Hippocampal formation (tissue), 2 donors: ENCODE measurements around the gene VRK1.

Source experiments
- DNase-seq, 2 donors: peaks; one replicate each; lab custom pipeline; 2025; lab: John Stamatoyannopoulos, UW

The VRK1 gene

DNA sequence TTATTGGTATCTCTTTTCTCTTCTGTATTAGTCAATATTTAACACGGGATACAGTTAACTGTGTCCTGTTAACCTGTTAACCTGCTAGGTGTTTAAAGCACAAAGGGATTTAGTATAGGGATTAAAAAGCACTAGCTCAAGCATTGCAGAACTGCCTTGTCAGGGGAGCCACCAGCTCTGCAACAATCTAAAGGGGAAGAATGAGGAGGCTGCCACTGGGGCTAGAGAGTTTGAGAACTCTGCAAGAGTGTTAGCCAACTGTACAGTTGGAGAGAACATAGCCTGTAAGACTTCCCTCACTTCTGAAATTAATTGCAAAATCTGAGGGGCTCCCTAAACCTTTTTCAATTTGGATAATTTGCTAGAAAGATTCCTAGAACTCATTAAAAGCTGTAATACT is 6.5 kb upstream of the VRK1 start:
- no peak for DNase-seq

GRCh38 chr14:96792003-96792402 is 5.2 kb upstream of the VRK1 start:
- no peak for DNase-seq

DNA sequence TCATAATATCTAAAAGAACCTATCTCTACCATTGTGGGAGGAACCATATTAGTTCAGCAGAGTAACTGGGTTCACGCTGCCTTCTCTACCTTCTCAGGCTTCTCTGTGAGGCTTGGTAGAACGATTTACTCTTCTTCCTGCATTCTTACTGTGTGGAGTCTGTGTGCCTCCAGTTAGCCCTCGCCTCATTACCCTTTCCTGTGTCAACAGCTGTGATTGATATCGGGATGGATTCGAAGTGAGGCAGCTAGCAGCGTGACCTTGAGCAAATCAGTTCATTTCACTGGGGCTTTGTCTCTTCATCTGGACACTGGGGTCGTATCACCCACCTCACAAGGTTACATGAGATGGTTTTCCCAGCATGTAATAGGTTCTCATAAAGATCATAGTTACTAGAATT is 4.6 kb upstream of the VRK1 start:
- no peak for DNase-seq

GRCh38 chr14:96793547-96793946 is 3.6 kb upstream of the VRK1 start:
- DNase-seq = no peak

DNA sequence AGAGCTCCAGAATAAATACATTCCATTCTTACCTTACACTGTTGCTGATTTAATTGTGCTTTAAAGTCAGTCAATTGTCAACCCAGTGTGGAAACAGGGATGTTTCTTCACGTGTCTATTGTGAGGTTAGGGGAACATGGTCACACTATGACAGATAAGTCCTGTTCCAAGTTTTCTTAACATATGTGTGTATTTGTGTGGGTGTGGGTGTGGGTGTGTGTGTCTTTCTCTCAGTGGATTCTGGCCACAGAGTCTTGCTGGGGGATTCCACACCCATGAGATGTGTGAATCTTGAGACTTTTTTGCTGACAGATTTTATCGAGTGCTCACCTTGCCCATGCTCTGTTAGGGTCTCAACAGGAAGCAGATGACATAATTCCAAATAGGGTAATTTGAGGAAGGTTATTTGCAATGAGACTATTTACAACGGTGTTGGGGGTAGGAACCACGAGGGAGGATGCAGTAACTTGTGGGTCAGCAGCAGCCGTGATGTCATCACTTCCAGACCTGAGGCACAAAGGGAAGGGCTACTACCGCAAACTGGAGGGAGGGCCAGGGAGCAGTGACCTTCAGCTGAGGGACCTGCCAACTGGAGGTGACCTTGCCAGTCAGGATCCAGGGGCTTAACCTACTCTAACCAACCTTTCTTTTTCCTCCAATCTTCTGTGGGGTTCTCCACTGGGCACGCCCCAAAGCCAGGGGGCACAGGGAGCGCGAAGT is 1.9 kb upstream of the VRK1 start:
- no peak for DNase-seq

- DNase-seq = no peak
Measured at GRCh38 chr14:96797582-96798349, 584 bp downstream of the VRK1 start.

DNA sequence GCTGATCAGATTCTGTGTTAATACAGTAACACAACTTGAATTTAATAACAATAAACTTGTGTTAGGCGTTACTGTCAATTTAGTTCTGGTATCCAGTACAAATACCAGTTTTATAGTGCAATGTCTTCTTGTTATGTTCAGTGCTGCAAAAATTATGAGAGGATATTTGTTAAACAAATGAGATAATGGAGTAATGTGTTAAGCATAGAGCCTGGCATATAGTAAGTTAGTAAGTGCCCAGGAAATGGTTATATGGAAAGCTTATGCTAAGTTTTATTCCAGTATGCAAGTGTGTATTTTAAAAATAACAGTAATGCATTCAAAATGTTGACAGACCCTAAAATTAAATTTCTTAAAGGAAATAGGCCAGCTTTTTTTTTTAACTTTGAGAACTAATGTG is 1.8 kb downstream of the VRK1 start:
- no peak for DNase-seq

DNA sequence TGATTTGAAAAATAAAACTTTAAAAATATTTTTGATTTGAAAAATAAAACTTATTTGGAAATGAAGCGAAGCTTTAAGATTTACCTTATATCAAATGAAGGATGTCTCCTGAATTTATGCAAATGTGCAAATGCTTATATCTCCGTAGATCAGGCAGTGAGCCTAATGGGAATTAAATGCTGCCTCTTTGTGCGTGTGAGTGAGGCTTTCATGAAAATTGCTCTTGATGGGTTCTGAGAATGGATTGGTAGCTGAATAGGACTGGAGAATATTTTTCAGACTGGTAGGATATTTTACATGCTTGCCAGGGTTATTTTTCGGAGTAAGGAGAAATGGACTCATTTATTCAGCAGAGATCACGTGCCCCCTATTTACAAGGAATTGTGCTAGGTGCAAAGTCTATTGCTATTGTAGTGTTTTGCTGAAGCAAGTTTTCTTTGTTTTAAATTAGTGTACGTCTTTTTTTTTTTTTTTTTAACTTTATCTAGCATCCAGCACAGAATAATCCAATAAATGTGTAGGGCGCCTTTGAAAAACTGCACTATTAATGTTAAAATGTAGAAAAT is 2.4 kb downstream of the VRK1 start:
- no peak for DNase-seq

DNA sequence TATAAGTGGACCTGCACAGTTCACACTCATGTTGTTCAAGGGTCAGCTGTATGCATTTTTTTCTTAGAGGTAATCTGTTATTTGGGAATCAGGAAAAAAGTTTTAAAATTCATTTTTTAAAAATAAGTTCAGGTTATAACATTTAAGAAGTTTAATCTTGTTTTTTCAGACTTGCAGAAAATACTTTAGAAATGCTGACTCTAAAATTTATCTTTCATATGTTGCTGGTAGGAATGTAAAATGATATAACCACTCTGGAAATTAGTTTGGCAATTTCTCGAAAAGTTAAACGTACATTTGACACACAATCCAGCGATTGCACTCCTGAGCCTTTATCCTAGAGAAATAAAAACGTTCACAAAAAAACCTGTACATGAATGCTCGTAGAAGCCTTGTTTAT is 4.7 kb downstream of the VRK1 start:
- no peak for DNase-seq

- DNase-seq = no peak
Measured at GRCh38 chr14:96802963-96803362, 5.8 kb downstream of the VRK1 start.

DNA sequence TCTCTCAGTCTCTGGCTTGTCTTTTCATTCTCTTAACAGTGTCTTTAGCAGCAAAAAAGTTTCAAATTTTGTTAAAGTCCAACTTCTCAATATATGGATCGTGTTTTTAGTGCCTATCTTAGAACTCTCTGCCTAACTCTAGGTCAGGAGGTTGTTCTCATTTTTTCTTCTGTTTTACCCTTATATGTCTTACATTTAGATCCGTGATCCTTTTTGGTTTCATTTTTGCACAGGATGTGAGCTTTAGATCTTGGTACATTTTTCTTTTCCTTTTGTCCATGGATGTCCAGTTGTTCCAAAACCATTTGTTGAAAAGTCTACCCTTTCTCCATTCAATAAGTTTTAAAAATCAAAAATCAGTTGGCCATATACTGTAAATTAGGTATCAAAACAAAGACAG is 6.8 kb downstream of the VRK1 start:
- DNase-seq = no peak

GRCh38 chr14:96804895-96805294 is 7.7 kb downstream of the VRK1 start:
- DNase-seq = no peak

GRCh38 chr14:96805956-96806355 is 8.8 kb downstream of the VRK1 start:
- DNase-seq = no peak

- no peak for DNase-seq
Measured at GRCh38 chr14:96806836-96807235, 9.7 kb downstream of the VRK1 start.

DNA sequence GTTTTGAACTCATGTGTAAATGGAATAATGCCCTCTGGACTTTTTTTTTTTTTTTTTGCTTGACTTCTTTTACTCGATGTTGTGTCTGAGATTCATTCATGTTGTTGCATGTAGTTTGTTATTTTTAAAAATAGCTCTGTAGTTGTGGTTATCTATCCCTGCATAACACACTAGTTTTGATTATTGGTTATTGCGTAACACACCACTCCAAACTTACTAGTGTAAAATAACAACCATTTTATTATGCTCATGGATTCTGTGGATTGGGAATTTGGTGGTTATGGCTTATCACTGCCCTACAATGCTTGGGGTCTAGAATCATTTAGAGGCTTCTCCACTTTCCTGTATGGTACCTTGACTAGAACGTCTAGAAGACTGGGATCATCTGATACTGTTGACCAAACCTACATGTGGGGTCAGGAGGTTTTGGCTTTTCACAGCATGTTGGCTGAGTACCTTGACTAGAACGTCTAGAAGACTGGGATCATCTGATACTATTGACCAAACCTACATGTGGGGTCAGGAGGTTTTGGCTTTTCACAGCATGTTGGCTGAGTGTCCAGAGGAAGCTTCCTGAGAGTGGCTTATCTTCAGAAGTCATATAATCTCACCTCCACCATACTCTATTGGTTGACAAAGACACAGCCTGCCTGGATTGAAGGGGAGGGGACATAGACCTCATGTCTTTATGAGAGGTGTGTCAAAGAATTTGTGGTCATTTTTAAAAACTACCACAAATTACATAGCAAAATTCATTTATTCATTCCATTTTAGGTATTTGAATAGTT is 11.6 kb downstream of the VRK1 start:
- DNase-seq = no peak

- no peak for DNase-seq
Measured at GRCh38 chr14:96811265-96811664, 14.1 kb downstream of the VRK1 start.

- no peak for DNase-seq
Measured at GRCh38 chr14:96811985-96812667, 14.9 kb downstream of the VRK1 start.

- DNase-seq = no peak
Measured at GRCh38 chr14:96816281-96816680, 19.1 kb downstream of the VRK1 start.

DNA sequence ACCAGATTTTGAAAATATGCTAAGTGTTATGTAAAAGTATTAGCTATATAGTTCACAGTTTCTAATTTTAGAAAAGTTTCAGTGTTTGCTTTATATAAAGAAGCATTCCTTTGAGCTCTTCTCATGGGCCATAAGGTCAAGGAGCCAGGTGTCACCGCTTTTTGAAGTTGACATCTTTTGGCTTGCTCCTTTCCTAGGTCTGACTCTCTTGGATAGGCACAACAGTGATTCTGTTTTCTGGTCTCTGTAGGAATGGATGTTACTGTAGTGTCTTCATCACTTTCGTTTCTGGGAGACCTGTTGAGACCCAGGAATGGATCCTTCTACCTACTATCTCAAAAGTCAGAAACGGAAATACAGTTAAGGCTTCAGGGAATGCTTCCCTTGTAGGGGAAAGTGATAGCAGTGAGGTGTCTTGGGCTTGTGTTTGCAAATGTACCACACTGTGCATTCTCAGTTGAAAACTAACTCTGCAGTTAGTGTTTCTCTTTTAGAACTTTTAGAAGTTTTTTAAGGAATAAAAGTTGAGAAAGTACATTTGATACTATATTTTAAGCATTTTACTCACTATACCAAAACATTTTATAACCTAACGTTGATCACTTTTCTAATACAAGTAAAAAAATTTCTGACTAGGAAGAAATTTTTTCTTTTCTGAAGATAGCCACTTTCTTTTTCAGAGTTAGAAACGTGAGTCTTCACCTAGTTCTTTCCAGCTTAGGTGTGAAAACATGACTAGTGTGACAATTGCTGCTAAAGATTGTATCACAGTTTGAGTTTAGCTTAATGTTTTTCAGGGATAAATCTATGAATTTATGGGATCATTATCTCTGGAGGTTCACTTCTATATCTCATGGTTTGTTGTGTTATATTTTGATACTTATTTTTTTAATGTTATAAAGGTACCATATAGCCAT is 20.8 kb downstream of the VRK1 start:
- no peak for DNase-seq

GRCh38 chr14:96821501-96821900 is 24.3 kb downstream of the VRK1 start:
- no peak for DNase-seq

GRCh38 chr14:96823652-96824051 is 26.5 kb downstream of the VRK1 start:
- DNase-seq = no peak
